Body of pancreas (tissue), 4 donors: ENCODE measurements around the gene PTPN12. TPM values are rescaled to one million over a fixed set of nuclear protein-coding genes. Genes with fewer than 3 reads are reported as not detected.
"Not testable (repeated sequence)": the region's sequence is repeated elsewhere in the genome, so short reads cannot be mapped to it uniquely, and the experiment has no call there.

ENCODE experiments used
- ATAC-seq: fragments of 150-250 bp; one replicate; pipeline ENCODE4 v1.9.1; 2016
- DNase-seq, 4 donors: peaks; one replicate each; pipeline ENCODE4 v3.0.0-alpha.2; 2019
- H3K27ac ChIP-seq, 4 donors: fragments of 200-600 bp; sonication (generic); 1 replicate in 3 of 4; 2 replicates in 1 of 4; pipeline versions ENCODE4 v1.5.1 to v1.6.1; 2016 to 2019; ENCODE audit warnings: mild to moderate bottlenecking in 1 of 4, mixed read lengths in 1 of 4, moderate library complexity in 1 of 4
- H3K27me3 ChIP-seq, 2 donors: fragments of 200-600 bp; sonication (generic); one replicate each; pipeline ENCODE4 v1.6.0; 2016; ENCODE audit warnings: mild to moderate bottlenecking in 1 of 2
- H3K36me3 ChIP-seq, 2 donors: fragments of 200-600 bp; sonication (generic); replicated peaks in 1 of 2; 2 replicates each; pipeline ENCODE4 v1.5.1; 2016; ENCODE audit warnings: low read depth in 2 of 2; ENCODE audit not compliant: insufficient read depth in 1 of 2
- H3K4me1 ChIP-seq: fragments of 200-600 bp; sonication (generic); one replicate; pipeline ENCODE4 v1.6.0; 2016
- H3K4me3 ChIP-seq, 2 donors: fragments of 200-600 bp; sonication (generic); 1 replicate in 1 of 2; 2 replicates in 1 of 2; pipeline ENCODE4 v1.5.1; 2016 to 2019
- H3K9me3 ChIP-seq, 3 donors: fragments of 200-600 bp; sonication (generic); 1 replicate in 2 of 3; 2 replicates in 1 of 3; pipeline ENCODE4 v1.5.1; 2016
- CTCF ChIP-seq, 7 experiments: fragments of 450-650 bp in 4 of 7; fragments of 200-600 bp in 3 of 7; sonication (generic) in 3 of 7; IDR thresholded peaks; one replicate each; pipeline ENCODE4 v1.5.1; 2016 to 2019; ENCODE audit warnings: antibody characterized with exemption in 7 of 7
- POLR2A ChIP-seq, 3 donors: fragments of 450-650 bp; IDR thresholded peaks; one replicate each; pipeline ENCODE4 v1.6.1; 2016; ENCODE audit warnings: antibody characterized with exemption in 3 of 3, mild to moderate bottlenecking in 2 of 3
- WGBS, 2 donors: methylation state at CpG; one replicate each; pipeline ENCODE4 v1.1.5; 2017; 5-methylcytosine and 5-hydroxymethylcytosine counted together
- intact Hi-C: fragments of 100-400 bp; cut with DNase I; formaldehyde crosslinking; loops from one replicate; pipeline ENCODE4 v1.15.1; 2023
- total RNA-seq, 2 donors: library from RNA; depleted of rRNA; stranded (reverse); fragments of >200 nt; gene quantifications; one replicate each; pipeline ENCODE4 v1.1.0, GENCODE V29; 2016

The PTPN12 gene
- total RNA-seq, 2 donors from 2014 or later, result 39.7 to 57.4 TPM

GRCh38 chr7:77501192-77501515 lies 35.9 kb upstream of the PTPN12 start:
- Histone ChIP-seq H3K36me3 (no peaks in the 10 kb centered on the region), H3K27me3 (no peaks in the 10 kb centered on the region), H3K27ac (no peak overlapping the region), H3K4me3 (no peak overlapping the region), H3K4me1 (no peaks in the 10 kb centered on the region), H3K9me3 (no peaks in the 10 kb centered on the region)
- DNase-seq, result no peak
- intact Hi-C loops, result no loop called here
- WGBS, 2 donors, result 48 to 51% methylated on average over 1 of the region's 1 CpG
- ATAC-seq, result no peak
- TF ChIP-seq CTCF (IDR thresholded peaks at IDR 0.05), result no peak
- TF ChIP-seq POLR2A (IDR thresholded peaks at IDR 0.05), result no peak

- no peaks in the 10 kb centered on the region for H3K36me3 ChIP-seq
- intact Hi-C loops, result no loop called here
- H3K4me3 ChIP-seq, result no peak overlapping the region
- no peaks in the 10 kb centered on the region for H3K9me3 ChIP-seq
- ATAC-seq, result no peak
- no peak for DNase-seq
- no peaks in the 10 kb centered on the region for H3K27me3 ChIP-seq
- H3K4me1 ChIP-seq, result no peaks in the 10 kb centered on the region
- TF ChIP-seq CTCF (IDR thresholded peaks at IDR 0.05) (no peak), POLR2A (IDR thresholded peaks at IDR 0.05) (no peak)
- no peak overlapping the region for H3K27ac ChIP-seq
Measured at GRCh38 chr7:77504951-77505350, 32.1 kb upstream of the PTPN12 start.

GRCh38 chr7:77506899-77507298 lies 30.2 kb upstream of the PTPN12 start:
- H3K27ac ChIP-seq, result no peak overlapping the region
- no peak for DNase-seq
- no peaks in the 10 kb centered on the region for H3K4me1 ChIP-seq
- intact Hi-C loops, result no loop called here
- no peak for ATAC-seq
- H3K4me3 ChIP-seq, result no peak overlapping the region
- WGBS, 2 donors, result 90 to 95% methylated on average over 1 of the region's 1 CpG
- TF ChIP-seq POLR2A (IDR thresholded peaks at IDR 0.05) (no peak), CTCF (IDR thresholded peaks at IDR 0.05) (no peak)
- H3K9me3 ChIP-seq, result no peaks in the 10 kb centered on the region
- no peaks in the 10 kb centered on the region for H3K27me3 ChIP-seq
- H3K36me3 ChIP-seq, result no peaks in the 10 kb centered on the region

DNA sequence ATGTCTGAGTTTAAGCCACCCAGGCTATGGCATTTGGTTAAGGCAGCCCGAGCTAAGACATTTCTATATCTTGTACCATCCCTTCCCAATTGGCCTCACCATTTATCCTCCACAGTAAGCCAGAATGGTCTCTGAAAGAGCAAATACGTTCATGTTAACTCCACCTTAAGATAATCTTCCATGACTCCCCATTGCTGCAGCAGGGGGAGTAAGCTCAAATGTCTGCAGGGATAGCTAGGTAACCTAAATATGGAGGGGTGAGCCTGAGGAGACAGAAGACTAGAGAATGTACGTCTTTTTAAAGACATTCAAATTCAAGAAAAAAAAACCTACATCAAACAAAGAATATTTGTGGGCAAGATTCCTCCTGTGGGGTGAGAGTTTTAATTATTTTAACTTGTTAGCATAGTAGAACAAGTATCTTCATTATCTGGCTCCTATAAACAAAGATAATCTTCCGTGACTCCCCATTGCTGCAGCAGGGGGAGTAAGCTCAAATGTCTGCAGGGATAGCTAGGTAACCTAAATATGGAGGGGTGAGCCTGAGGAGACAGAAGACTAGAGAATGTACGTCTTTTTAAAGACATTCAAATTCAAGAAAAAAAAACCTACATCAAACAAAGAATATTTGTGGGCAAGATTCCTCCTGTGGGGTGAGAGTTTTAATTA lies 24.0 kb upstream of the PTPN12 start:
- H3K4me1 ChIP-seq, H3K4me3 ChIP-seq, H3K27ac ChIP-seq, ATAC-seq, H3K36me3 ChIP-seq, intact Hi-C loops, H3K27me3 ChIP-seq, DNase-seq, H3K9me3 ChIP-seq: not testable (repeated sequence)
- WGBS, 2 donors, result 65 to 72% methylated on average over 5 of the region's 5 CpGs

DNA sequence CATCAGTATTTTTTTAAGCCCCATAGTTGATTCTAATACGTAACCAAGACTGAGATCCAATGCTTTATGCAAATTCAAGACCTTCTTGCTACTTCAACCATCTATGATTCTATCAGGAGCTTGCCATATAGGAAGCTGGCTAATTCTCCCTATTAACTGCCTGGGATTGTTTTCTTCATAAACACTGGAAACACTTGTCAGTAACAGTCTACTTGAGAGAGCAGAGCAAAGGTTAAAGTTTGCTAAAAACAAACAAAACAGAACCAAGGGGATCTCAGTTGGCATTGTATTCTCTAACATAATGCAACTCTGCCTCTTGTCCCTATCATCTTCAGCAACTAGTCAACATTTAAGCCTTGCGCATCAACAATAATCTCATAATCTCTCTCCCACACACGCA lies 21.0 kb upstream of the PTPN12 start:
- TF ChIP-seq CTCF (IDR thresholded peaks at IDR 0.05) (no peak), POLR2A (IDR thresholded peaks at IDR 0.05) (no peak)
- no peaks in the 10 kb centered on the region for H3K36me3 ChIP-seq
- ATAC-seq (no peak), DNase-seq (no peak)
- no peak overlapping the region for H3K4me3 ChIP-seq
- H3K9me3 ChIP-seq, result no peaks in the 10 kb centered on the region
- intact Hi-C loops, result no loop called here
- 87 to 98% methylated on average over 3 of the region's 3 CpGs for WGBS, 2 donors
- H3K27ac ChIP-seq, result no peak overlapping the region
- no peaks in the 10 kb centered on the region for H3K4me1 ChIP-seq
- H3K27me3 ChIP-seq, result no peaks in the 10 kb centered on the region
